ENCODE results near the gene DENND1A. TPM values are rescaled to one million over a fixed set of nuclear protein-coding genes. Genes with fewer than 3 reads are reported as not detected.

Gene DENND1A
- total RNA-seq, 2 experiments from 2014 or later: 18.5 to 20.1 TPM

DNA sequence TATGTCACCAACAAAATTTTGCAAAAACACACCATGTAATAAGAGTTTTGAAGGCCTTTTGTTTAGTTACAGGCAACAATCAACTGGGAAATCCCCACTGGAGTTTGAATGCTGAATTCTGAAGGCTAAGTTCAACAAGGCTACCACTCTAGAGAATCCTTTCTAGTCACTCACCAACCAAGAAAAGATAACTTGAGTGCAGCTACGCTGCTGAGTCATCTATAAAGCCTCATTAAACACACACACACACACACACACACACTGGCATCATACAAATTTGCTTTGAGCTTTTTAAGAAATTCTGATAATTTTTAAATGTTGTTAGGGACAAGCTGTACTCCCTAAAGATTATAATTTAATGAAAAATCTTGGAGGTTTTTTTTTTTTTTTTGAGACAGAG, 219.6 kb downstream of the DENND1A start:
- POLR2A ChIA-PET: no interaction called here

DNA sequence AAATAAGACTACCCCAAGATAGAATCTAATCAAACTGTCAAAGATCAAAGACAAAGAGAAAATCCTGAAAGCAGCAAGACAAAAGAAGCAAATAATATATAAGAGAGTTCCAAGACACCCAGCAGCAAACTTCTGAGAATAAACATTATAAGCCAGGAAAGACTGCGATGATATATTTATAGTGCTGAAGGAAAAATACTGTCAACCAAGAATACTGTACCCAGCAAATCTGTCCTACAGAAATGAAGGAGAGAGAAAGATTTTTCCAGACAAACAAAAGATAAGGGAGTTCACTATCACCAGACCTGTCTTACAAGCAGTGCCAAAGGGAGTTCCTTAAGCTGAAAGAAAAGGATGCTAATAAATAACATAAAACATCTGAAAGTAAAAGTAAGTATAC, 227.4 kb downstream of the DENND1A start:
- POLR2A ChIA-PET: no interaction called here
- CTCF ChIA-PET: interaction anchor here (0.7 kb wide), 1 partner anchor 43 kb away, joined by 3 read pairs; no protein-coding TSS in a partner anchor

More for the DNA sequence above, 219.6 kb downstream of the DENND1A start:
- CTCF ChIA-PET: interaction anchor here (0.7 kb wide), 1 partner anchor 40 kb away, joined by 3 read pairs; no protein-coding TSS in a partner anchor

DNA sequence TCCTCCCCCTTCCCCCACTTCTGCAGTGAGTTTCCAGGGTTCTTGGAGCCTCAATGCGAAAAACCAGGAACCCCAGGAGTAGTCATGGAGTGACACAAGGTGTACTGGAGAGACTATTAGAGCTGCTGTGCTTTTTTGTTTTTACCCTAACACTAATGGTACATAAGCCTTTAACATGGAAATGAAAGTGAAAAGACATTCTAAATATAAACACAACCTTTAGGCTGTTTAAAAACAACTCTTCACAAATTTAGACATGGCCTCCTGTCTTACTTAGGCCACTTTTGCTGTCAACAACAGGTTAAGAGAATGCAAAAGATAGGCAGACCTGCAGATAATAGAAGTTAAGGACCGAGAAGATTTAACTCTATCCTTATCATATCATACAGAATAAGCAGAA, 232.2 kb downstream of the DENND1A start:
- ChIA-PET POLR2A (no interaction called here), CTCF (no interaction called here)

DNA sequence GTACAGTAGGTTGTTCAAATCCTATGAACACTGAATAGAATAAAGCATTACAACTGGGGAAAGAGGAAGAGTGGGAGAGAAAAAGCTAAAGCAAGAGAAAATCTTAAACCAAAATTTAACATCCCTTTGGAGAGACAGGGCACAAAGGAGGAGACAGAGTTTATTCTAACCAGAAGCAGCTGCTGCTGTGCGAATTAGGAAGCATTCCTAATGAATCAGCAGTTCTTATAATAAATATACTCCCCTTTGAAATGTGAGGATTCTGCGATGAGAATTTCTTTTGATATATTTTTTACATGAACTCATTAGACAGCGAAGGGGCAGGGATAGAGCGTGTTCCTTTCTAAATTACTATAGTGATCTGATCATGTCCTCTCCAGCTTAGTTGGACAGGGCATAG, 233.4 kb downstream of the DENND1A start:
- POLR2A ChIA-PET: no interaction called here
- CTCF ChIA-PET: interaction anchor here (0.7 kb wide), 1 partner anchor 344 kb away, joined by 3 read pairs; no protein-coding TSS in a partner anchor

DNA sequence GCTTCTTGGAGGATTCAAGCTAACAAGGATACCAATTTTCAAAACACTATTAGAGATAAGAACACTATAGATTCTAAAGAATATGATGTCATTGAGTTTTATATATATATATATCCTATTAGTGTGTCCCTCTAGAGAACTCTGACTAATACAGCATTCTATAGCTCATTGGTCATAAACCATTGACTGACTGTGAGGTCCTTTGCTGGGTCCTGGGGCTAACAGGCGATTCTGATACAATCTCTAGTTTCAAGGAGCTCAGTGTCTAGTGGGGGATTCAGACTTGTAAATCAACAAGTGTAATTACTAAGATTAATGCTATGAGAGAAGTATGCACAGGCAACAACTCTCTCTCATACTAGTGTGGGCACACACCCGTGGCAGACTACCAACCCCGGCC, 234.5 kb downstream of the DENND1A start:
- CTCF ChIA-PET: interaction anchor here (0.7 kb wide), 1 partner anchor 653 kb away, joined by 3 read pairs; no protein-coding TSS in a partner anchor
- POLR2A ChIA-PET: no interaction called here

DNA sequence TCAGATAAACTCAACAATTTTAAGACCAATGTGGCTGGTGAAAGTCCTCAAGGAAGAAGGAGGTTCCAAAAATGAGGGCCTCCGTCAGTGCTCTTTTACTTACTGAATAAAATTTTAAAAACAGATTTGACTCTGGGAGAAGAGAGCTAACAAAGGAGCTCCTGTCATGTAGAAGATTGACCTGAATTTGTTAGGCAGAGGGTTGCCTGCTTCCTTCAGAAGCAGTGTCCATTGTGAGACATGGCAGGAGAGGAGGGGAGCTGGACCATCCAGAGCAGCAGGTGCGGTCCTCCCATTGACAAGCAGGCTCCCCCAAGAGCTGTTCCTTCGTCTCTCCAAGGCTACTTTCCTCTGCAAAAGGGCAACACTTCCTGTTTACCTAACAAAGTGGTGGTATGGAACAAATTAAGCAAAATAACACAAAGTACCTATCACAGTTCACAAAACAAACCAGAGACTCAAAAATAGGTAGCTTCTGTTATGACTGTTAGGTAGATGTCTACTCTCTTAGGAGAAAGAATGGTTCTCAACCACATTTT, 238.1 kb downstream of the DENND1A start:
- CTCF ChIA-PET: interaction anchor here (0.8 kb wide), 1 partner anchor 349 kb away, joined by 4 read pairs; no protein-coding TSS in a partner anchor

DNA sequence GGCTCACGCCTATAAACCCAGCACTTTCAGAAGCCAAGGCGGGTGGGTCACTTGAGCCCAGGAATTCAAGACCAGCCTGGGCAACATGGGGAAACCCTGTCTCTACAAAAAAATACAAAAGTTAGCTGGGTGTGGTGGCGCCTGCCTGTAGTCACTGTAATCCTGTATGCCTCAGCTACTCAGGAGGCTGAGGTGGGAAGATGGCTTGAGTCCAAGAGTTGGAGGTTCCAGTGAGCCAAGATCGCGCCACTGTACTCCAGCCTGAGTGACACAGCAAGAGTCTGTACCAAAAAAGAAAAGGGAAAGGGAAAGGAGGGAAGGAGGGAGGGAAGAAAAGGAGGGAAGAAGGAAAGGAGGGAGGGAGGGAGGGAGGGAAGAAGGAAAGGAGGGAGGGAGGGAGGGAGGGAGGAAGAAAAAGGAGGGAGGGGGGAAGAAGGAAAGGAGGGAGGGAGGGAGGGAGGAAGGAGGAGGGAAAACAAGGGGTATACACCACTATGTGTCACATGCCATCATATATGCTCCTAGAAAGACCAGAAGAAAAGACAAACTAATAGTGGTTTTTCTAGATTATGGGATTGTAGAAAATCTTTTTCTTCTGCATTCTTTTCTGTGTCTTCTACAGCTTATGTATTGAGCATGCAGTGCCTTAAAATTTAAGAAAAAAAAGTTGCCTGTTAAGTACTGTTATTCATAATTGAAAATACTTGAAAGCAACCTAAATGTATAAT, 240.1 kb downstream of the DENND1A start:
- ChIA-PET POLR2A (interaction anchor here (0.5 kb wide), 1 partner anchor 16 kb away, joined by 4 read pairs; no protein-coding TSS in a partner anchor), CTCF (no interaction called here)

More for the DNA sequence above, 238.1 kb downstream of the DENND1A start:
- POLR2A ChIA-PET: no interaction called here

DNA sequence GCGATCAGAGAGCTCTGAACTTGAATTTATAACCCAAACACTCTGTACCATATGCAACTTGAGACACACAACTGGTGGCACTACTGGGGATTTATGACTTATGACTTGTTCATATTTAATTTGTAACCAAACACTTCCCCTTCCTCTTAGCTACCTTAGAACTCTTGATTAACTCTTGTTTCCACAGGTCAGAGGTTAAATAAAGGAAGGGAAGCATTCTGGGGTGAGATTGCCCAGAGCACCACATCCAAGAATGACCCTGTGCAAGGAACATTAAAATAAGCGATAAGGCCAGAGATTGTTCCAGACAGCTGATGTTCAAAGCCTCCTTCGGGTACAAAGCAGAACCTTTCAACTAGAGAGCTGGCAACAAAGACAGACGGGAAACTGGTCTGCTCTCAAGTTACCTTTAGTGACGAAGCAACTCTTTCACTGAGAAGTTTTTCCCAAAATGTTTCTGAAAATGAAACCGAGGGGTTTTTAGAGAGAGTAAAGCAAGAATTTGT, 242.6 kb downstream of the DENND1A start:
- CTCF ChIA-PET: interaction anchor here (1.1 kb wide), 1 partner anchor 11 kb away, joined by 3 read pairs; no protein-coding TSS in a partner anchor
- POLR2A ChIA-PET: no interaction called here

DNA sequence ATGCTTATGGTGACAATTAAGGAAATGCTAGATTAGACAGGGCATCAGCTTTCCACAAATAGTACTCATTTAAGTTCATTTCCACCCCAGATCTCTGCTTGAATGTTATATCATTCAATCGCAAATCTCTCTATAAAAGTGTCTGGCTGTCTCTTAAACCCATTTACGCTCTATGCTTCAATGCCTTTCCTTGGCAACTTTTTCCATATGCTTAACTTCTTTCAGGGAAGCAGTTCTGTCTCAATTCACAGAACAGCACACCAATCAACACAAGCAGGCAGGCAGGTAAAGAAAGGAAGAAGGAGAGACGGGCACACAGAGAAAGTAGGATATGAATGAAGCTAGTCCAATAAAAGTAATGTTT, 243.1 kb downstream of the DENND1A start:
- POLR2A ChIA-PET: no interaction called here
- CTCF ChIA-PET: interaction anchor here (1.1 kb wide), 1 partner anchor 10 kb away, joined by 3 read pairs; no protein-coding TSS in a partner anchor

DNA sequence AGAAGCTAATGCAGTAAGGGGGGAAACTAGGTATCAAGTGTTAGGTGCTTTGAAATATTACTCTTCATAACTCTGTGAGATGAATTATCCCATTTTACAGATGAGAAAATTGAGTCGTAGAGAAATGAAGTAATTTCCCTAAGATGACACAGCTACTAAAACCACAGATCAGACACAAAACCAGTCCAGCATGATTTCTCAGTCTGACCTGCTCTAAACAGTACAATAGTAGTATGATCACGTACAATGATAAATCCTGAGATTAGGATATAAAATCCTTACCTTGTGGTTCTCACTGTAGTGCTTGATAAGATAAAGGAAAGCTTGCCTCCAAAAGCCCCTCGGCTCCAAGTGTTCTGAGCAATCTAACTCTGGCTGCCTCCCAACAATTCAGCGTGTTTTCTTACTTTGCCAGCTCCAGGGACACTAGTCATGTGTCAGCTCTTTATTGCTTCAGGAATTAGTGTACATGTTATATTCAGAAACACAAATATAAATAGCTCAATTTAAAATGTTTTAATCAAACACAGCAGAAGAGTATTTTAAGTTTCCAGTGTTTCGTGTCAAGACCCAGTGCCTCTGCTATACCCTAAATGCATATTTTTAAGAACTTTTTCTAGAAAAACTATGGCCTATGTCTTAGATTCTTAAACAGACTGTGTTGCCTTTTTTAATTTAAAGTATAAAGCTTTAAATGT, 243.6 kb downstream of the DENND1A start:
- ChIA-PET CTCF (interaction anchor here (1.1 kb wide), 1 partner anchor 10 kb away, joined by 3 read pairs; no protein-coding TSS in a partner anchor), POLR2A (interaction anchor here (0.6 kb wide), 1 partner anchor 168 kb away, joined by 3 read pairs; no protein-coding TSS in a partner anchor)

DNA sequence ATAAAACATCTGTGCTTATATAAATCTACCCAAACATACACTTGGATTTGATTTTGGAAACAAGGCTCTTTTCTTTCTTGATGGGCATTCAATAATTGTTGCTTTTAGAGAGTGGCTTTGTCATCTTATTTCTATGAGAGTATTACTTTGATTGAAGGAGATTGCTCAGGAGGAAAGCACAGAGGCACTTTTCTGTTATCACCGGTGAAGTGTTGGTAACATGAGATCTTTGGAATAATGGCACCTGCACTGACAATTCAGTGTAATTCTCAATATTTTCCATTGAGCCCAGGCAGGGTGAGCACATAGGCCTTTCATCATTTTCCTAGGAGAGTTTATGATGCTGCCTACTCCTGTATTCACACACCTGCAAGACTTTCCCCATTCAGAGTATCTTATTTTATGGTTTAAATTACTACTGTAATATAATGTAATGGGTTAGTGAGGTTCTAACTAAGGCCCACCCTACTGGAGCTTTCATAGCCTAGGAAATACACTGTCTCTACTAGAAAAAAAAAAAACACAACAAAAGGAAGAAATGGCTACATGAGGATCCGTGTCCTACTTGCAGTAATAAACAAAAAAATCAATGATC, 244.3 kb downstream of the DENND1A start:
- ChIA-PET CTCF (no interaction called here), POLR2A (interaction anchor here (0.6 kb wide), 1 partner anchor 169 kb away, joined by 3 read pairs; no protein-coding TSS in a partner anchor)

DNA sequence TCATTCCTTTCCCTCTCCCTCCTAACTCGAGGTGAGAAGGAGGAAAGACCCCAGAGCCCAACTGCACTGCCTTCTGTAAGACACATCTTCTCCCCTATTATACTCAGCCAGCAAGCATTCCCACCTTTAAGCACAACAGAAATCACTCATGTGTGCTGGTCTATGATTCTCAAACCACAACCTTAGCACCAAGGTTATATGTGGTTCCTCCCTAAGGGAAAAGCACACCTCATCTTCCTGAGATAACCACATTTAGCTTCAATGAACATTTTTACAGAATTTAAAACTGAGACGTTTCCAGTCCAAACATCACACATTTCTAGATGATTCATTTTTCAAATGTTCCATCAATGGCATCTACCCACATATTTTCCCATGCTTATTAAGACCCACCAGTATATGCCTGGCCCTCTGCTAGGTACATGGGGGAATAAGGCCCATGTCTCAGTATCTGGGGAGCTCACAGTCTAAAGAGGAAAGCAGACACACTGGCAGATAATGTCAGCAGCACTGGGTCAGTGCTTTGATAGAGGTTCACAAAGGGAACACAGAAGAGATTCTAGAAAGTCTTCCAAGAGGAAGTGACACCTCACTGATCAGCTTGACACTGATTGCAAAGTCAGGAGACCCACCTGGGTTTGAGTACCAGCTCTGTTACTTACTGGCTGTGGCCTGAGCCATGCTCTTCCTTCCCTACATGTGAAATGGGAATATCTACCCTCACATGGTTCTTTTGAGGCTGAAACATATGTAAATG, 245.4 kb downstream of the DENND1A start:
- POLR2A ChIA-PET: no interaction called here
- CTCF ChIA-PET: interaction anchor here (1.0 kb wide), 1 partner anchor 8 kb away, joined by 3 read pairs; no protein-coding TSS in a partner anchor

DNA sequence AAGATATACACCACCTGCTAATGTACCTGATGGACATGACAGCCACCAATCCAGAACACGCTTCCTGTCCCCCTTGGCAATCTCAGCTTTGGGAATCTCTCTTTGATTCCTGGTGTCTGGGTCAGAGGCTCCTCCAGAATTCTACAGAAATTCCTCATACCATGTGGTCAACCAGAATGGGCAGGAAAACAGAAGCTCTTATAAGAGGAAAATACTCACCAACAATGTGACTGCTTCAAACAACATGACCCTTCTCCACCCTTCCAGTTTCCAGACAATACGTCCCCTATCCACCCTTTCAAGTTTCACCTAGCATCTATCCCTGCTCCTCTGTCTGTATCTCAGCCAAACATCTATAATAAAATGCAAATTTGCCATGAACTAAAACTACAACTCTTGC, 247.2 kb downstream of the DENND1A start:
- ChIA-PET CTCF (no interaction called here), POLR2A (no interaction called here)

DNA sequence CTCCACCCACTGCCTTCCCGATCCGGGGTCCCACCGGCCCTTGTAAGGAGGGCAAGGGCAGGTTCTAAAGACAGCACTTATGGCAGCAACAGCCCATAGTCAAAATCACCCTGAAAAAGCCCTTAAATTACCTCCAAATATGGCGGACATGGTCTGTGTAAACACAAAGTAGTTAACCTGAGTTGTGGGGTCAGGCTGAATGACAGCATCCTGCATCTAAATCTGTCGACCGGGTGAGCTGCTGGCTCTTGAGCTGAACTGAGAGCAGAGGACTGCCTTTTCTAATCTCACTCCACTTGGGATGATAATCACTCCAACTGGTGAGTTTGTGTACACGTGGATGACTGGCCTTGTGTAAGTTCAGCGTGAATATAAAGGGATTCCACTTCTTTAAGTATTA, 249.6 kb downstream of the DENND1A start:
- ChIA-PET CTCF (no interaction called here), POLR2A (no interaction called here)

DNA sequence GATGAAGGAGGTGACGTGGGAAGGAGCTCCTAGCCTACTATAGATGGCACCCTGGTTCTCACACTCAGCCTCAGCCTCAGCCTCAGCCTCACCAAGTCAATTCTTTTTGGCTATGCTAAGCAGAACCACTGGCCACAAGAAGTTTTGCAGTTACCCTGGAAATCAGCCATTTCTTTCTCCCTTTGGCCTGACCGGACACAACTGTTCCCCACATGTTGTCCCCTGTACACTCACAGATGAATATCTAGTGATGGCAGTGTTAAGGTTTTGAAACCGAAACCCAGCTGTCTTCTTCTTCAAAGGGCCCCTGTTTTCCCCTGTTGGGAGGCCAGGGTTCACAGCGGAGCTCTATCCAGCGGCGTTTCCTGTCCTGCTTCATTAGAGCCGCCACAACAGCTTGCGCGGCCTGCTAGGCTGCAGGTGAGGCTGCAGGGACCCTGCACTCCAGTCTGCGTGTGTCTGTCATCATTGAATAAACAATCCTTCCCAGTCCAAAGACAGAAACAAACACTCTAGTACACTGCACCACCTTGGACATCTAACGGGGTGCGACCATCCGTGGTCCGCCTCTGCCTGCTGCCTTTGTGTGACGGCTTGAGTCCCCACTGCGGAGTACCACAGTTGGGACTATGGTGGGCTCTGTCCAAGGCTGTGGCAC, 250.5 kb downstream of the DENND1A start:
- CTCF ChIA-PET: no interaction called here
- POLR2A ChIA-PET: no interaction called here

DNA sequence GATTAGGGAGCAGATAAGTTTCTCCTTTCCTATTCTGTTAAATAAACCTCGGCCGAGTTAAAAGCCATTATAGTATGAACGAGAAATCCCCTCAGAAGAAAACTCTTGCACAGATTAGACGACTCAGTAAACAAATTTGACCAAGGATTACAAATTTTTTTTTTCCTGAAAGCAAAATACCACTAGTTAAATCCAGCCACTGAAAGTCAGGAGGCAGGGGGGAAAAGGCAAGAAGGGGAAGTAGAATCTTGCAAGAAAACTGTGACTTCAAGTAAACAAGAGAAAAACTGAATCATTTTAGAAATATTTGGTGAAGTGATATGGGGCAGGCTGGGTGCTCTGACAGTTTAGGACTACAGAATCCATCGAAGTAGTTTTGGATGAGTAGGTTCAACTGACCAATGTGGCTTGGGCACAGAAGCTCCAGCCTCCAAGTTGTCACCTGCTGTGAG, 251.0 kb downstream of the DENND1A start:
- CTCF ChIA-PET: no interaction called here
- POLR2A ChIA-PET: no interaction called here

DNA sequence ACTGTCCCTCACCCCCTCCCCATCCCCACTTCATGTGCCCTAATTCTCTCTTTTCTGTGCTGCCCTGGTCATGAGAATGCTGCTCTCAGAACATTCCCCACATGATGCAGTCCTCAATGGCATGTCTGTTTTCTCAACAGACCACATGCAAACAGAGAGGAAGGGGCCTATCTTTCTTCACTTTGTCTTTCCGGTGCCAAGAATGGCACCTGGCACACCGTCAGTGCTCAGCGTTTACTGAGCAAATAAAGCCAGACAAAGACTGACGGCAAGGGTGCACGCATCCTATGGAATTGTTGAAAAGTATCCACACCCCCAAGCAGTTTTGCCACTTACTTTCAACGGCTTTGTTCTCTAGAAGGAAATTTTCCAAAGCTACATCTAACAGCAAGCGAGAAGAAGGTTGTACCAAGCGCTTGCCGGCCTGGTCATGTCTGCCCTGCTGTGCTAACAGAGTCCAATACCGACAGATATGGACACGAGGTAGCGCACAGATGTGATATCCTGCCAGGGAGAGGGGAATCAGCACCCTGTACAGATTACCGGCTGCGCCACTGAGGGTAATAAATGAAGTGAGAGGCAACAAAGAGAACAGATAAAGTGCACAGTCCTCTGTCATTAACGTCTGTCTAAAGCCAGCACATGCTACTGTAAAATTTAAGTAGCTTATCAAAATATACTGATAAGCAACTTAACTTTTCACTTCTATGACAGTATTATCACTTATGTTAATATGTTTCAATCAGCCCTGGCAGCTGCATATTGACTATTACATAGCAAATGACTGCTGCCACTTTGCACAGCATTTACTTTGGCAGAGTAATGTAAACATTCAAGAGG, 251.7 kb downstream of the DENND1A start:
- ChIA-PET CTCF (no interaction called here), POLR2A (no interaction called here)

DNA sequence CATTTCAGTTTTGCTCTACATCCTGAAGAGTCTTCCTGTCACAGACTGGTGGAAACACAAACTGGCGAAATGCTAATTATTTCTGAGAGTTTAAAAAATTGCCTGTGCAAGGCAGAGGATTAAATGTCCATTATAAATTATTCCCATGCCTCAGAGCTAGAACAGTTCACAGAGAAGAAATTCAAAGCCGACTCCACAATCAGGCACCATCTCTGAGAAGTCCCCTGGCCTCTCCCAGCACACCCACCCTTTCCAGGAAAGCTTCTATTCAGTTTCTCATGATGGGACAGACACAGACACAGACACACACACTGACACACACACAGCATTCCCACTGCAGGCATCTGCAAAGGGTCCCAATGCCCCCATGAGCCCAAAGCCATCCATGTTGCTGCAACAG, 253.1 kb downstream of the DENND1A start:
- ChIA-PET CTCF (interaction anchor here (0.9 kb wide), 1 partner anchor 10 kb away, joined by 3 read pairs; no protein-coding TSS in a partner anchor), POLR2A (no interaction called here)
